Naive thymus-derived CD4-positive, alpha-beta T cell (primary cell): ENCODE data around the gene SEPTIN5. TPM values are rescaled to one million over a fixed set of nuclear protein-coding genes. Genes with fewer than 3 reads are reported as not detected.
"Not testable (repeated sequence)": the region's sequence is repeated elsewhere in the genome, so short reads cannot be mapped to it uniquely, and the experiment has no call there.

ENCODE experiments used
- ATAC-seq: fragments of 150-1000 bp; cut with Tn5 transposase; 2 replicates; pipeline ENCODE4 v1.10.0; 2021; ENCODE audit warnings: mild to moderate bottlenecking, moderate library complexity
- CTCF ChIA-PET: fragments of 350-600 bp; sonication (Branson Sonifier 250); formaldehyde crosslinking; loops from one replicate; lab custom pipeline; 2021; ENCODE audit warnings: antibody characterized with exemption; lab: Charles Lee
- POLR2A ChIA-PET: fragments of 350-600 bp; sonication (Branson Sonifier 250); formaldehyde crosslinking; loops from one replicate; lab custom pipeline; 2021; ENCODE audit warnings: antibody characterized with exemption, inconsistent platforms; lab: Charles Lee
- DNase-seq, 9 donors: peaks; one replicate each; pipeline versions ENCODE4 v3.0.0 to v3.0.0-alpha.2; 2020 to 2022; ENCODE audit warnings: mixed read lengths in 1 of 9
- H3K27ac ChIP-seq: one replicate; pipeline ENCODE4 v1.7.0; 2013; ENCODE audit warnings: mild to moderate bottlenecking, low read depth, low read length, moderate library complexity
- H3K27me3 ChIP-seq, 2 donors: one replicate each; pipeline ENCODE4 v1.7.0; 2013; ENCODE audit warnings: low read length in 2 of 2, mild to moderate bottlenecking in 2 of 2, moderate library complexity in 2 of 2; ENCODE audit not compliant: control insufficient read depth in 2 of 2, insufficient read depth in 2 of 2
- H3K36me3 ChIP-seq, 3 experiments: 1 replicate in 2 of 3; 2 replicates in 1 of 3; pipeline ENCODE4 v1.7.0; 2013; ENCODE audit warnings: low read length in 3 of 3, mild to moderate bottlenecking in 3 of 3, moderate library complexity in 1 of 3; ENCODE audit not compliant: insufficient read depth in 3 of 3, control insufficient read depth in 2 of 3
- H3K4me1 ChIP-seq, 2 donors: one replicate each; pipeline ENCODE4 v1.7.0; 2013; ENCODE audit warnings: low read length in 2 of 2, mild to moderate bottlenecking in 2 of 2, moderate library complexity in 1 of 2; ENCODE audit not compliant: control insufficient read depth in 2 of 2, insufficient read depth in 2 of 2
- H3K4me3 ChIP-seq: 2 replicates; pipeline ENCODE4 v1.7.0; 2013; ENCODE audit warnings: mild to moderate bottlenecking, low read length
- H3K9me3 ChIP-seq, 3 experiments: 1 replicate in 2 of 3; 2 replicates in 1 of 3; pipeline ENCODE4 v1.7.0; 2013; ENCODE audit warnings: low read length in 3 of 3; ENCODE audit not compliant: control insufficient read depth in 2 of 3
- H3K27ac Mint-ChIP-seq, 9 donors: one replicate each; pipeline ENCODE4 v1.8.0; 2020 to 2022; ENCODE audit warnings: mixed read lengths in 9 of 9, mild to moderate bottlenecking in 8 of 9, moderate library complexity in 5 of 9, inconsistent platforms in 2 of 9
- H3K27me3 Mint-ChIP-seq, 5 donors: one replicate each; pipeline ENCODE4 v1.8.0; 2021 to 2022; ENCODE audit warnings: mixed read lengths in 5 of 5, mild to moderate bottlenecking in 1 of 5
- H3K36me3 Mint-ChIP-seq, 5 donors: one replicate each; pipeline ENCODE4 v1.8.0; 2020 to 2022; ENCODE audit warnings: mixed read lengths in 5 of 5, mild to moderate bottlenecking in 3 of 5, inconsistent platforms in 1 of 5
- H3K4me1 Mint-ChIP-seq, 7 donors: one replicate each; pipeline ENCODE4 v1.8.0; 2020 to 2022; ENCODE audit warnings: mixed read lengths in 7 of 7, mild to moderate bottlenecking in 3 of 7, inconsistent platforms in 1 of 7
- H3K4me3 Mint-ChIP-seq, 10 donors: one replicate each; pipeline ENCODE4 v1.8.0; 2020 to 2022; ENCODE audit warnings: mild to moderate bottlenecking in 10 of 10, mixed read lengths in 10 of 10, moderate library complexity in 6 of 10, inconsistent platforms in 2 of 10
- H3K9me3 Mint-ChIP-seq, 11 donors: one replicate each; pipeline ENCODE4 v1.8.0; 2020 to 2022; ENCODE audit warnings: mixed read lengths in 11 of 11, mild to moderate bottlenecking in 4 of 11, inconsistent platforms in 1 of 11, moderate library complexity in 1 of 11
- intact Hi-C, 2 donors: fragments of 100-400 bp; cut with micrococcal nuclease; formaldehyde crosslinking; loops; one replicate each; pipeline ENCODE4 v1.15.1; 2023
- polyA plus RNA-seq, 2 donors: library from polyadenylated mRNA; unstranded; fragments of 300-500 nt; fragmentation: Illumina TruSeq; gene quantifications; one replicate each; pipeline ENCODE4 v1.2.3, GENCODE V29; 2021
- total RNA-seq, 6 experiments: library from RNA in 5 of 6; stranded (reverse) in 5 of 6; gene quantifications; 1 replicate in 5 of 6; 2 replicates in 1 of 6; pipeline ENCODE4 v1.2.3 and lab custom pipeline; 2021 to 2026

SEPTIN5 gene
- total and polyA plus RNA-seq, 7 experiments from 2014 or later, result 0.22 to 4.2 (median 0.49) TPM; not detected in 3

- H3K9me3 ChIP-seq, intact Hi-C loops, H3K36me3 ChIP-seq, CTCF ChIA-PET, POLR2A ChIA-PET, H3K4me1 ChIP-seq, H3K4me3 Mint-ChIP-seq, DNase-seq, H3K4me1 Mint-ChIP-seq, H3K36me3 Mint-ChIP-seq, H3K4me3 ChIP-seq, H3K9me3 Mint-ChIP-seq, H3K27me3 ChIP-seq, H3K27ac ChIP-seq, ATAC-seq, H3K27ac Mint-ChIP-seq: not testable (repeated sequence)
- peaks cover 0 to 11% (median 4%) of the 10 kb centered on the region in 5 donors for H3K27me3 Mint-ChIP-seq
These were observed 16.4 kb upstream of the SEPTIN5 start for GRCh38 chr22:19697871-19698270.

GRCh38 chr22:19700790-19701419 is 13.4 kb upstream of the SEPTIN5 start:
- no peaks in the 10 kb centered on the region for H3K36me3 Mint-ChIP-seq
- Histone ChIP-seq H3K36me3 (no peaks in the 10 kb centered on the region), H3K4me3 (no peak overlapping the region), H3K27ac (no peak overlapping the region), H3K4me1 (no peaks in the 10 kb centered on the region), H3K9me3 (no peaks in the 10 kb centered on the region), H3K27me3 (no peaks in the 10 kb centered on the region)
- ChIA-PET POLR2A (no interaction called here), CTCF (interaction anchor here (0.6 kb wide), 1 partner anchor 40 kb away, joined by 5 read pairs; no protein-coding TSS in a partner anchor)
- DNase-seq (no peak), ATAC-seq (no peak)
- H3K4me1 Mint-ChIP-seq, result no peaks in the 10 kb centered on the region
- H3K9me3 Mint-ChIP-seq, result peaks cover 0 to 2% (median 0%) of the 10 kb centered on the region in 11 donors
- no peak overlapping the region for H3K27ac Mint-ChIP-seq
- intact Hi-C loops, result no loop called here
- peaks cover 0 to 11% (median 4%) of the 10 kb centered on the region in 5 donors for H3K27me3 Mint-ChIP-seq
- no peak overlapping the region for H3K4me3 Mint-ChIP-seq

- H3K4me1 ChIP-seq, result no peaks in the 10 kb centered on the region
- Mint-ChIP-seq H3K4me1 (no peaks in the 10 kb centered on the region), H3K27ac (no peak overlapping the region), H3K4me3 (no peak overlapping the region), H3K27me3 (peaks cover 0 to 7% (median under 1%) of the 10 kb centered on the region in 5 donors), H3K36me3 (no peaks in the 10 kb centered on the region), H3K9me3 (peaks cover 0 to 2% (median 0%) of the 10 kb centered on the region in 11 donors)
- H3K27ac ChIP-seq, result no peak overlapping the region
- no peak for ATAC-seq
- H3K36me3 ChIP-seq, result no peaks in the 10 kb centered on the region
- intact Hi-C loops, result no loop called here
- no peaks in the 10 kb centered on the region for H3K9me3 ChIP-seq
- CTCF ChIA-PET, result interaction anchor here (0.6 kb wide), 1 partner anchor 40 kb away, joined by 5 read pairs; no protein-coding TSS in a partner anchor
- POLR2A ChIA-PET, result no interaction called here
- no peak for DNase-seq
- no peaks in the 10 kb centered on the region for H3K27me3 ChIP-seq
- H3K4me3 ChIP-seq, result no peak overlapping the region
These were observed 12.7 kb upstream of the SEPTIN5 start for GRCh38 chr22:19701420-19702145.

- Mint-ChIP-seq H3K4me3 (no peak overlapping the region), H3K4me1 (no peaks in the 10 kb centered on the region), H3K9me3 (peaks cover 0 to 2% (median 0%) of the 10 kb centered on the region in 11 donors), H3K27me3 (peaks cover 0 to 7% (median 0%) of the 10 kb centered on the region in 5 donors), H3K36me3 (no peaks in the 10 kb centered on the region), H3K27ac (no peak overlapping the region)
- no peaks in the 10 kb centered on the region for H3K36me3 ChIP-seq
- ChIA-PET CTCF (no interaction called here), POLR2A (no interaction called here)
- DNase-seq (no peak), ATAC-seq (no peak)
- no peak overlapping the region for H3K27ac ChIP-seq
- no peaks in the 10 kb centered on the region for H3K9me3 ChIP-seq
- no peaks in the 10 kb centered on the region for H3K27me3 ChIP-seq
- intact Hi-C loops, result no loop called here
- H3K4me1 ChIP-seq, result no peaks in the 10 kb centered on the region
- no peak overlapping the region for H3K4me3 ChIP-seq
These were observed 10.4 kb upstream of the SEPTIN5 start for GRCh38 chr22:19703869-19704268.

GRCh38 chr22:19704355-19705015 is 9.8 kb upstream of the SEPTIN5 start:
- no peak overlapping the region for H3K4me3 ChIP-seq
- Mint-ChIP-seq H3K27me3 (peaks cover 0 to 7% (median 0%) of the 10 kb centered on the region in 5 donors), H3K27ac (no peak overlapping the region), H3K36me3 (no peaks in the 10 kb centered on the region), H3K4me3 (no peak overlapping the region), H3K9me3 (peaks cover 0 to 2% (median 0%) of the 10 kb centered on the region in 11 donors), H3K4me1 (no peaks in the 10 kb centered on the region)
- ATAC-seq (no peak), DNase-seq (no peak)
- H3K27me3 ChIP-seq, result no peaks in the 10 kb centered on the region
- POLR2A ChIA-PET, result no interaction called here
- no peak overlapping the region for H3K27ac ChIP-seq
- no peaks in the 10 kb centered on the region for H3K4me1 ChIP-seq
- no peaks in the 10 kb centered on the region for H3K9me3 ChIP-seq
- intact Hi-C loops, result no loop called here
- CTCF ChIA-PET, result interaction anchor here (0.8 kb wide), 1 partner anchor 92 kb away, joined by 4 read pairs; no protein-coding TSS in a partner anchor
- H3K36me3 ChIP-seq, result no peaks in the 10 kb centered on the region

- Mint-ChIP-seq H3K4me1 (no peaks in the 10 kb centered on the region), H3K9me3 (peaks cover 0 to 2% (median 0%) of the 10 kb centered on the region in 11 donors), H3K4me3 (no peak overlapping the region), H3K36me3 (no peaks in the 10 kb centered on the region), H3K27me3 (peaks cover 0 to 3% (median 0%) of the 10 kb centered on the region in 5 donors), H3K27ac (no peak overlapping the region)
- Histone ChIP-seq H3K27ac (no peak overlapping the region), H3K9me3 (no peaks in the 10 kb centered on the region), H3K4me3 (no peak overlapping the region), H3K4me1 (no peaks in the 10 kb centered on the region), H3K27me3 (no peaks in the 10 kb centered on the region), H3K36me3 (no peaks in the 10 kb centered on the region)
- ChIA-PET CTCF (no interaction called here), POLR2A (no interaction called here)
- ATAC-seq (no peak), DNase-seq (no peak)
- intact Hi-C loops, result no loop called here
These were observed 8.9 kb upstream of the SEPTIN5 start for GRCh38 chr22:19705181-19705934.
